ENCODE data around the gene MICA.
"Not testable (repeated sequence)": the region's sequence is repeated elsewhere in the genome, so short reads cannot be mapped to it uniquely, and the experiment has no call there.

DNA sequence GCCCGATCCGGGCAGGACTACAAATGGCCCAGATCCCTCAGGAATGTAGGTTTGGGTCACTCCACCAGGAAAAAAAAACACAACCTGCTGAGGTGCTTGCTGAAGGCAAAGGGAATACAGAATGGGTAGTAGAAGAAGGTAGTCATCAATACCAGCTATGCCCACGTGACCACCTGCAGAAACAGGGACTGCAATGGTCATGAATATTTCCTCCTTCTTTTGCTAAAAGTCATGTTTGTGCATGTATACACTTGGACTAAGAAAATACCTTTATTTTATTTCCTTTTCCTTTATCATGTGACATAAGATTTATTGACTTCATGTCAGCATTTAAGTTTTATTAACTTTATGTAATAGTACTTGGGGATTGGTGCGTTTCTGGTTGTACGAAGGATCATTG, 31.7 kb downstream of the MICA start:
- TF ChIP-seq, protein P1, sequence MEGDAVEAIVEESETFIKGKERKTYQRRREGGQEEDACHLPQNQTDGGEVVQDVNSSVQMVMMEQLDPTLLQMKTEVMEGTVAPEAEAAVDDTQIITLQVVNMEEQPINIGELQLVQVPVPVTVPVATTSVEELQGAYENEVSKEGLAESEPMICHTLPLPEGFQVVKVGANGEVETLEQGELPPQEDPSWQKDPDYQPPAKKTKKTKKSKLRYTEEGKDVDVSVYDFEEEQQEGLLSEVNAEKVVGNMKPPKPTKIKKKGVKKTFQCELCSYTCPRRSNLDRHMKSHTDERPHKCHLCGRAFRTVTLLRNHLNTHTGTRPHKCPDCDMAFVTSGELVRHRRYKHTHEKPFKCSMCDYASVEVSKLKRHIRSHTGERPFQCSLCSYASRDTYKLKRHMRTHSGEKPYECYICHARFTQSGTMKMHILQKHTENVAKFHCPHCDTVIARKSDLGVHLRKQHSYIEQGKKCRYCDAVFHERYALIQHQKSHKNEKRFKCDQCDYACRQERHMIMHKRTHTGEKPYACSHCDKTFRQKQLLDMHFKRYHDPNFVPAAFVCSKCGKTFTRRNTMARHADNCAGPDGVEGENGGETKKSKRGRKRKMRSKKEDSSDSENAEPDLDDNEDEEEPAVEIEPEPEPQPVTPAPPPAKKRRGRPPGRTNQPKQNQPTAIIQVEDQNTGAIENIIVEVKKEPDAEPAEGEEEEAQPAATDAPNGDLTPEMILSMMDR (IDR thresholded peaks at IDR 0.05; ENCODE audit: poor library complexity), result not testable (repeated sequence)
- TF ChIP-seq EZH2phosphoT487 (IDR thresholded peaks at IDR 0.05; ENCODE audit: low read depth, severe bottlenecking, unreplicated experiment), result not testable (repeated sequence)
